HepG2 (cell line): ENCODE results near the gene MEX3A. TPM values are rescaled to one million over a fixed set of nuclear protein-coding genes. Genes with fewer than 3 reads are reported as not detected.

Experiments used
- ATAC-seq: fragments of 200-7000 bp; cut with Tn5 transposase; 3 replicates; pipeline ENCODE4 v1.9.1; 2020; ENCODE audit warnings: mild to moderate bottlenecking, moderate library complexity
- BruUV-seq: library from RNA; stranded (reverse); fragments of 400-500 nt; replicated peaks from 2 replicates; lab custom pipeline; 2021; lab: Mats Ljungman, UMichigan
- CTCF ChIA-PET: fragments of 300-600 bp; formaldehyde crosslinking; extraction: SDS; loops from one replicate; lab custom pipeline; 2021; ENCODE audit warnings: low total read pairs, inconsistent platforms, low intra/inter-chr PET ratio; lab: Yijun Ruan, JAX
- POLR2A ChIA-PET: fragments of 350-600 bp; sonication (Branson Sonifier 250); formaldehyde crosslinking; loops from one replicate; lab custom pipeline; 2020; ENCODE audit warnings: antibody characterized with exemption, inconsistent platforms; lab: Yijun Ruan, JAX
- DNase-seq: peaks from one replicate; pipeline ENCODE4 v3.0.0-alpha.2; 2015; ENCODE audit warnings: low spot score
- FAIRE-seq: peaks from 3 replicates; lab custom pipeline; 2011; peaks lifted over from hg19 to GRCh38; lab: Jason Lieb, UNC
- H2AFZ ChIP-seq: one replicate; pipeline ENCODE4 v1.6.1; 2011; ENCODE audit warnings: low read length, inconsistent platforms
- H3K27ac ChIP-seq: fragments of 300-600 bp; 3 replicates; pipeline ENCODE4 v1.8.0; 2011; ENCODE audit warnings: mixed run types, mild to moderate bottlenecking, mixed read lengths, low read length, inconsistent platforms; ENCODE audit not compliant: insufficient read depth; ENCODE audit errors: extremely low read length
- H3K27me3 ChIP-seq, 2 experiments: fragments of 200-600 bp in 1 of 2; 2 replicates in 1 of 2; 3 replicates in 1 of 2; pipeline versions ENCODE4 v1.6.0 to v1.8.0; 2011; ENCODE audit warnings: low read length in 2 of 2, mild to moderate bottlenecking in 2 of 2, moderate library complexity in 2 of 2, inconsistent platforms in 1 of 2; ENCODE audit not compliant: insufficient read depth in 2 of 2, control insufficient read depth in 1 of 2
- H3K36me3 ChIP-seq, 2 experiments: fragments of 200-600 bp in 1 of 2; replicated peaks in 1 of 2; 2 replicates in 1 of 2; 3 replicates in 1 of 2; pipeline versions ENCODE4 v1.5.1 to v1.8.0; 2011; ENCODE audit warnings: low read length in 2 of 2, inconsistent platforms in 1 of 2; ENCODE audit not compliant: insufficient read depth in 2 of 2, control insufficient read depth in 1 of 2
- H3K4me1 ChIP-seq: 2 replicates; pipeline ENCODE4 v1.5.1; 2012; ENCODE audit warnings: low read length, inconsistent platforms; ENCODE audit not compliant: insufficient read depth
- H3K4me2 ChIP-seq: 2 replicates; pipeline ENCODE4 v1.6.0; 2011; ENCODE audit warnings: low read depth, low read length, inconsistent platforms
- H3K4me3 ChIP-seq, 3 experiments: fragments of 200-600 bp in 1 of 3; sonication (generic), shearing (Covaris generic) in 1 of 3; replicated peaks in 1 of 3; 2 replicates each; pipeline ENCODE4 v1.5.1; 2011 to 2016; ENCODE audit warnings: low read length in 3 of 3, inconsistent platforms in 2 of 3, low read depth in 2 of 3, mild to moderate bottlenecking in 2 of 3, control low read depth in 1 of 3, mixed read lengths in 1 of 3; ENCODE audit not compliant: insufficient read depth in 1 of 3
- H3K79me2 ChIP-seq: one replicate; pipeline ENCODE4 v1.6.1; 2011; ENCODE audit warnings: low read length, inconsistent platforms; ENCODE audit not compliant: insufficient read depth
- H3K9ac ChIP-seq: 2 replicates; pipeline ENCODE4 v1.6.0; 2011; ENCODE audit warnings: mild to moderate bottlenecking, low read depth, low read length, inconsistent platforms; ENCODE audit not compliant: insufficient read depth
- H3K9me3 ChIP-seq: 2 replicates; pipeline ENCODE4 v1.5.1; 2012; ENCODE audit warnings: mild to moderate bottlenecking, low read length
- H4K20me1 ChIP-seq: 2 replicates; pipeline ENCODE4 v1.6.0; 2011; ENCODE audit warnings: inconsistent platforms, mild to moderate bottlenecking, low read length, moderate library complexity; ENCODE audit not compliant: insufficient read depth
- CEBPB ChIP-seq: IDR thresholded peaks from 2 replicates; pipeline ENCODE4 v1.6.1; 2011; ENCODE audit warnings: low read depth, low read length, improper control_type of control experiment, borderline replicate concordance
- FOXC1 ChIP-seq: sonication (generic); formaldehyde crosslinking; IDR thresholded peaks from 2 replicates; pipeline ENCODE4 v1.8.0; 2022; ENCODE audit warnings: mild to moderate bottlenecking, missing genetic modification reagents, borderline replicate concordance
- KLF9 ChIP-seq: IDR thresholded peaks from 2 replicates; pipeline ENCODE4 v1.6.1; 2016; ENCODE audit warnings: low read depth
- SIN3B ChIP-seq: fragments of 150-350 bp; IDR thresholded peaks from 2 replicates; pipeline ENCODE4 v1.6.1; 2014; ENCODE audit warnings: low read length
- ZNF121 ChIP-seq: sonication (generic); formaldehyde crosslinking; IDR thresholded peaks from 2 replicates; pipeline ENCODE4 v1.5.0; 2020; ENCODE audit warnings: mild to moderate bottlenecking, missing genetic modification reagents
- ZNF296 ChIP-seq: sonication (generic); formaldehyde crosslinking; conservative IDR thresholded peaks from 2 replicates; pipeline ENCODE4 v1.5.0; 2020; ENCODE audit warnings: mild to moderate bottlenecking, missing genetic modification reagents
- ZNF382 ChIP-seq: sonication (generic); formaldehyde crosslinking; IDR thresholded peaks from 2 replicates; pipeline ENCODE4 v1.5.0; 2020; ENCODE audit warnings: missing genetic modification reagents, mild to moderate bottlenecking, borderline replicate concordance
- ZSCAN29 ChIP-seq: sonication (generic); formaldehyde crosslinking; conservative IDR thresholded peaks from 2 replicates; pipeline ENCODE4 v1.4.0; 2020; ENCODE audit warnings: mild to moderate bottlenecking, missing genetic modification reagents
- WGBS: methylation state at CpG from one replicate; pipeline ENCODE4 v1.1.6; 2017; ENCODE audit warnings: low lambda C conversion rate; 5-methylcytosine and 5-hydroxymethylcytosine counted together
- in situ Hi-C: cut with HindIII; loops from 2 replicates; pipeline ENCODE4 v1.10.0; 2017; ENCODE audit warnings: low pct_unique_long_range_greater_than_20kb; ENCODE audit not compliant: extremely low pct_ligation_motif_present
- intact Hi-C: fragments of 100-400 bp; cut with micrococcal nuclease; formaldehyde crosslinking; loops from one replicate; pipeline ENCODE4 v1.10.0; 2022; ENCODE audit not compliant: unreplicated experiment
- polyA plus RNA-seq, 8 experiments: library from polyadenylated mRNA; depleted of rRNA in 3 of 8; stranded (reverse) in 7 of 8; unstranded in 1 of 8; fragments of >200 nt; fragmentation: Illumina TruSeq in 4 of 8; extraction: Trizol in 4 of 8; gene quantifications; 2 replicates each; pipeline versions ENCODE4 v1.2.1 to v1.2.3, GENCODE V29; 2011 to 2016; ENCODE audit warnings: low read depth in 4 of 8, missing spikeins in 1 of 8, mixed read lengths in 1 of 8; ENCODE audit not compliant: insufficient read depth in 1 of 8
- total RNA-seq, 5 experiments: library from RNA; depleted of rRNA; stranded (reverse); fragments of >200 nt; fragmentation: Illumina TruSeq; extraction: Trizol; gene quantifications; 2 replicates each; pipeline ENCODE4 v1.2.3, GENCODE V29; 2016; ENCODE audit warnings: low read depth in 1 of 5
- TF ChIP-seq, protein P1 (sequence below), 2 experiments: sonication (generic) in 1 of 2; formaldehyde crosslinking in 1 of 2; IDR thresholded peaks; 2 replicates each; pipeline versions ENCODE4 v1.4.0 to v1.6.1; 2016 to 2020; ENCODE audit warnings: borderline replicate concordance in 1 of 2, low read depth in 1 of 2, mild to moderate bottlenecking in 1 of 2, missing genetic modification reagents in 1 of 2

Gene MEX3A
- total and polyA plus RNA-seq, 2 of the 13 experiments (the other 11 are each of a cell fraction or from before 2014, with no cell fraction given), result 7.6 to 9.1 TPM

DNA sequence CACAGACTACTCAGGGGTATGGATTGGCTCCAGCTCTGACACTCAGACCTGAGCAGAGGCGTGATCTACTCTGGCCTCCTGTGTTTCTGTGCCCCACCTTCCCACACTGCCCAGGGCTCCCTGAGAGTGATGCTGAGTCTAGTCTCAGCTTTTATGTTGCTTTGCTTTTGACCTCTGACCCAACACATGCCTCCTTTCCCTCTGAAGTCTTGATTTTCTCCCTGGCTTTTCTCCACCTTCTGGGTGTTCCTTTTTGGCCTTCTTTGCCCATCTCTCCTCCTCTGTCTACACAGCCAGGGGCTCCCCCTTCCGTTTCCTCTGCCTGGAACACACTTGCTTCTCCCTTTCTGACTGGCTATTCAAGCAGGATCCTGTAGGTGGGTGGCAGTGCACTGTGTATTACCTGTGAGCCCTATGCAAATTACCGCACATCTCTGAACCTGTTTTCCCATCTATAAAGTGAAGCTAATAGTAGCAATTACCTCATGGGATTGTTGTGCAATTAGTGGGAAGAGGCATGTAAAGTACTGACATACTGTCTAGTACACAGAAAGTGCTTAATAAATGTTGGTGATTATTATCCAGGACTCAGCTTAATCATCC is 13.7 kb upstream of the MEX3A start:
- Histone ChIP-seq H3K4me2 (no peak overlapping the region), H4K20me1 (no peaks in the 10 kb centered on the region), H3K9ac (no peak overlapping the region), H3K36me3 (peaks cover 2% of the 10 kb centered on the region in 2 experiments; a peak in 1 of 5 replicates), H3K27ac (no peak overlapping the region), H2AFZ (no peak overlapping the region), H3K79me2 (no peaks in the 10 kb centered on the region), H3K9me3 (no peaks in the 10 kb centered on the region), H3K4me1 (peaks cover 70% of the 10 kb centered on the region), H3K27me3 (no peaks in the 10 kb centered on the region), H3K4me3 (no peak overlapping the region)
- FAIRE-seq (no peak), ATAC-seq (no peak), DNase-seq (no peak)
- in situ Hi-C loops (loop anchor here (5.0 kb wide), 1 partner anchor 36 kb away; no protein-coding TSS in a partner anchor), intact Hi-C loops (loop anchor here (1.0 kb wide), 1 partner anchor 34 kb away; no protein-coding TSS in a partner anchor)
- 97% methylated on average over 3 of the region's 3 CpGs for WGBS
- BruUV-seq, result no TSS peak
- POLR2A ChIA-PET, result interaction anchor here (1.0 to 11.0 kb wide), 8 partner anchors 9 to 361 kb away, joined by 3 to 113 read pairs (median 4); no protein-coding TSS in a partner anchor
- TF ChIP-seq CEBPB (peak; percentile 24; the same call in 1 of the 2 replicates), ZNF382 (no peak)
- CTCF ChIA-PET, result interaction anchor here (0.6 to 5.0 kb wide), 2 partner anchors 35 to 129 kb away, joined by 4 to 92 read pairs; no protein-coding TSS in a partner anchor

DNA sequence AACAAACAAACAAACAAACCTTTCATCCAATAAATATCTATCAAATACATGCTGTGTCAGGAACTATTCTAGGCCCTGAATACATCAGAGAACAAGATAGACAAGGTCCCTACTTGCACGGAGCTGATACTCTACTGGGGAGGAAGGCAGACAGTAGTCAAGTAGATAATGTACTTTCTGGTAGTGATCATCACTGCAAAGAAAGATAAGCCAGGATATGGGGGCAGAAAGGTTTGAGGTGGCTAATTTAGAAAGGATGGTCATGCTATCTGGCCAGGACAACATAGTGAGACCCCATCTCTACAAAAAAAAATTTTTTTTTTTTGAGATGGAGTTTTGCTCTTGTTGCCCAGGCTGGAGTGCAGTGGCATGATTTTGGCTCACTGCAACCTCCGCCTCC is 9.3 kb upstream of the MEX3A start:
- intact Hi-C loops, result no loop called here
- H3K36me3 ChIP-seq, result peaks cover 2% of the 10 kb centered on the region in 2 experiments; a peak in 1 of 5 replicates
- no peak overlapping the region for H3K4me2 ChIP-seq
- ATAC-seq, result no peak
- no TSS peak for BruUV-seq
- H3K9ac ChIP-seq, result no peak overlapping the region
- no peaks in the 10 kb centered on the region for H3K27me3 ChIP-seq
- H2AFZ ChIP-seq, result no peak overlapping the region
- H4K20me1 ChIP-seq, result no peaks in the 10 kb centered on the region
- ChIA-PET POLR2A (interaction anchor here (11.0 kb wide), 1 partner anchor 37 kb away, joined by 113 read pairs; no protein-coding TSS in a partner anchor), CTCF (interaction anchor here (3.3 kb wide), 1 partner anchor 39 kb away, joined by 52 read pairs; no protein-coding TSS in a partner anchor)
- no peaks in the 10 kb centered on the region for H3K9me3 ChIP-seq
- FAIRE-seq, result no peak
- no peak overlapping the region for H3K4me3 ChIP-seq
- no peak overlapping the region for H3K27ac ChIP-seq
- TF ChIP-seq ZNF121 (CRISPR knock-in tag) (peak; percentile 46; the same call in 1 of the 2 replicates), SIN3B (no peak), KLF9 (CRISPR knock-in tag) (no peak), ZSCAN29 (CRISPR knock-in tag) (no peak), ZNF296 (CRISPR knock-in tag) (no peak), FOXC1 (CRISPR knock-in tag) (no peak)
- TF ChIP-seq, protein P1, sequence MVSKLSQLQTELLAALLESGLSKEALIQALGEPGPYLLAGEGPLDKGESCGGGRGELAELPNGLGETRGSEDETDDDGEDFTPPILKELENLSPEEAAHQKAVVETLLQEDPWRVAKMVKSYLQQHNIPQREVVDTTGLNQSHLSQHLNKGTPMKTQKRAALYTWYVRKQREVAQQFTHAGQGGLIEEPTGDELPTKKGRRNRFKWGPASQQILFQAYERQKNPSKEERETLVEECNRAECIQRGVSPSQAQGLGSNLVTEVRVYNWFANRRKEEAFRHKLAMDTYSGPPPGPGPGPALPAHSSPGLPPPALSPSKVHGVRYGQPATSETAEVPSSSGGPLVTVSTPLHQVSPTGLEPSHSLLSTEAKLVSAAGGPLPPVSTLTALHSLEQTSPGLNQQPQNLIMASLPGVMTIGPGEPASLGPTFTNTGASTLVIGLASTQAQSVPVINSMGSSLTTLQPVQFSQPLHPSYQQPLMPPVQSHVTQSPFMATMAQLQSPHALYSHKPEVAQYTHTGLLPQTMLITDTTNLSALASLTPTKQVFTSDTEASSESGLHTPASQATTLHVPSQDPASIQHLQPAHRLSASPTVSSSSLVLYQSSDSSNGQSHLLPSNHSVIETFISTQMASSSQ (IDR thresholded peaks at IDR 0.05; ENCODE audit: low read depth), result no peak
- TF ChIP-seq, protein P1 (CRISPR knock-in tag; IDR thresholded peaks at IDR 0.05; ENCODE audit: borderline replicate concordance), result no peak
- no peaks in the 10 kb centered on the region for H3K79me2 ChIP-seq
- peaks cover 47% of the 10 kb centered on the region for H3K4me1 ChIP-seq
- no peak for DNase-seq
- in situ Hi-C loops, result no loop called here
- 97% methylated on average over 2 of the region's 2 CpGs for WGBS
